Activated gamma-delta T cell treated with anti-CD3 and anti-CD28 coated beads, Interleukin-2, amount 50 U/mL, for 16 hours (primary cell): ENCODE measurements around the gene ACIN1.
"Not testable (repeated sequence)": the region's sequence is repeated elsewhere in the genome, so short reads cannot be mapped to it uniquely, and the experiment has no call there.

ENCODE experiments used
- DNase-seq: peaks from one replicate; pipeline ENCODE4 v3.0.0-alpha.2; 2020; ENCODE audit warnings: low read depth

Gene ACIN1

GRCh38 chr14:23015618-23016017 is 79.3 kb downstream of the ACIN1 start:
- DNase-seq, result no peak

GRCh38 chr14:23013749-23014054 is 81.2 kb downstream of the ACIN1 start:
- DNase-seq, result not testable (repeated sequence)

- DNase-seq, result no peak
Observed at GRCh38 chr14:23013054-23013748, 81.7 kb downstream of the ACIN1 start.

DNA sequence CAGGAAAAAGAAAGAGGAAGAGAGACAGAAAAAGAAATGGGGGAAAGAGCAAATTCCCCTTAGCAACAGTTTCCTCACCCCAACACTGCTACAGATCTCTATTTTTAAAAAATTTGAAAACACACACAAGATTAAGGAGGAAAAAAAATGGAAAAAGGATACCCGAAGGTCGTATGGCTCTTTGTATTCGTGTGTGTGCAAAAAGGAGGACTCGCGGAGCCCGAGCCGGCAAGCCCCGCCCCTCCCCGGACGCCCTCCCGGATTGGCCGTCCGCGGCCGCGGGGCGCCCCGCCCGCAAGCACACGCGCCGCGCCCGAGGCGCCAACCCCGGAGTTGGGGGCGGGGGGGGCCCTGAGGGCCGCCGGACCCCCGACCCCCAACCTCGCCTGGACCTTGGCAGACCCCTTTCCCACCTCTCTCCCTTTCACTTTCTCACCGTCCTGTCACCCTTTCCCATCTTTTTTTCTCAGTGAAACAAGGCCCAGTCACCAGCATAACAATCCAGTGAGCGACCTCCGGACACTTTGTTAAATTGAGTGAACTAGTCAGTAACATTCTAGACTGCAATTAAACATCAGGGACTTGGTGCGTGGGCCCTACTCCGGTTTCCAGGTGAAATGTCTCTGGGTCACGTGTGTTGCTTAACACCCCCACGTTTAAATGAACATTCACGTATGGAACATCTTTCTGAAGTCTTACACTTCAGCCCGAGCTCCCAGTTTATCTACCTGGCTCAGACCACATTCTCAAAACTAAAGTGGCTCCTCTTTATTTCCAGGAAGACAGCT is 84.8 kb downstream of the ACIN1 start, which contains the start of gene C14orf93:
Gene C14orf93, minus strand, starts transcription at position 205 of the 788 bp plus-strand sequence. CDS start 11,120 bp downstream, outside the sequence.
- DNase-seq, result peak; percentile 65

DNA sequence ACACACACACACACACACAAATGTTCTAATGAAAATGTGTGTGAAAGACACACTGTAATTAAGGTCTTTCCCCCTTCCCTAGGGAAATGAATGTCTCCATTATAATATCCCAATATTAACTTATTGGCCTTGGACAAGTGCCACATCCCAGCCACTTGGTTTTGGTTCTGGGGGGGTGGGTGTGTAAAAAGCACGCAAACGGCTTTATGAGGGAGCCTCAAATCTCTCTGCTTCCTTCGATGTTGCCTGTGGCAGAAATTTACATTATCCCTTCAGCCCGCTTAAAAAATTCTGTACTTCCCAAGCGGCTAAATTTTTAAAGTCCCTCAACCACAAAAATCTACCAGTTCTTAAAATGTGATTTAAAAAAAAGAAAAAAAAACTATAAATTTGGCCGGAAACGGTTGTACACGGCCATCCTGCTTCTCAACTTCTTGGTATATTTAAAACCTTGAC is 85.4 kb downstream of the ACIN1 start:
- DNase-seq, result no peak

DNA sequence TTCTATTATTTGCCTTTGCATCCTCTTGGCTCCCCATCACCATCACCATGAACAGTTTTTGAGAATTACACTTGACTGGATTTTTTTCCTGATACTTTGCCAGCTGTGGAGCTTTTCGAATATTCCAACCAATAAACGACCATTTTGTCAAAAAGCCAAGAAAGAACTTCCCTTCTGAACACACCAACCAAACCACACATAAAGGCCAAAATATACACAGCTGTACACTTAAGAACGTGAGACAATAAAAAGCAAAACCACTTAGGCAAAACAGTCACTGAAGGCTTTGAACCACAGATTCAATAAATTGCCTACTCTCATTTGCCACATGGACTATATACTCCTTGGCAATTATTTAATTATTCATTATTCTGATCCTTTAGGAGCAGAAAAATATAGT is 86.1 kb downstream of the ACIN1 start:
- no peak for DNase-seq
